Nephron (organoid): ENCODE results near the gene KCNJ4.
"Not testable (repeated sequence)": the region's sequence is repeated elsewhere in the genome, so short reads cannot be mapped to it uniquely, and the experiment has no call there.

Experiments
- H3K27ac Mint-ChIP-seq, 3 experiments: 2 replicates each; pipeline ENCODE4 v1.8.0; 2020; ENCODE audit warnings: mixed read lengths in 3 of 3, mild to moderate bottlenecking in 2 of 3, moderate library complexity in 1 of 3
- H3K27me3 Mint-ChIP-seq: 2 replicates; pipeline ENCODE4 v1.8.0; 2021; ENCODE audit warnings: low read depth, mild to moderate bottlenecking, moderate library complexity, mixed read lengths
- H3K36me3 Mint-ChIP-seq: 2 replicates; pipeline ENCODE4 v1.8.0; 2020; ENCODE audit warnings: low read depth, mixed read lengths
- H3K4me1 Mint-ChIP-seq: 2 replicates; pipeline ENCODE4 v1.8.0; 2020; ENCODE audit warnings: mixed read lengths
- H3K4me3 Mint-ChIP-seq, 3 experiments: 2 replicates each; pipeline ENCODE4 v1.8.0; 2020; ENCODE audit warnings: mild to moderate bottlenecking in 3 of 3, mixed read lengths in 3 of 3, moderate library complexity in 2 of 3
- H3K9me3 Mint-ChIP-seq: 2 replicates; pipeline ENCODE4 v1.8.0; 2020; ENCODE audit warnings: mixed read lengths
- TF ChIP-seq, protein P1 (sequence below), 3 experiments: fragments of 200-600 bp; sonication (generic); IDR thresholded peaks; one replicate each; pipeline ENCODE4 v1.5.0; 2021; ENCODE audit warnings: antibody characterized with exemption in 3 of 3; ENCODE audit not compliant: unreplicated experiment in 3 of 3

Gene KCNJ4

DNA sequence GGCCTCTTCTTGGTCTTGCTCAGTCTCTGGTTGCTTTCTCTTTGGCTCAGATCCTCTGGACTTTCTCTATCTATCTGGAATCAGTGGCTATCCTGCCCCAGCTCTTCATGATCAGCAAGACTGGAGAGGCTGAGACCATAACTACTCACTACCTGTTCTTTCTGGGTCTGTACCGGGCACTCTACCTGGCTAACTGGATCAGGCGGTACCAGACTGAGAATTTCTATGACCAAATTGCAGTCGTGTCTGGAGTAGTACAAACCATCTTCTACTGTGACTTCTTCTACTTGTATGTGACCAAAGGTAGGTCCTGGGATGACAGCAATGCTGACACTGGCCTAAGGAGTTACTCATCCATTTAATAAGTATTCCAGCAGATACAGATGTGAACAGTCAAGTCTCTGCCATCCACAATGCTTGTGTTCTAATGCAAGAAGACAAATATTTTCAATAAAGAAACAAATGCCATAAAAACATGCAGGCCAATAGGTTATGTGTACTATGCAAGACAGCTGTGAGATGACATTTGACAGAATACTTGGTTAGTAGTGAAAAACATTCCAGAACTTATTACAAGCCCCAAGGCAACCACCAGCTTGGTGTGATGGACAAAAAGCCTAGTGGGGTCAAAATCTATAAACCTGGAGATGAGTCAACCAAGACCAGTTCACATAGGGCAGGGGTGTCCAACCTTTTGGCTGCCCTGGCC lies 26.3 kb upstream of the KCNJ4 start:
- Mint-ChIP-seq H3K9me3 (no peaks in the 10 kb centered on the region), H3K36me3 (peaks cover 66% of the 10 kb centered on the region), H3K4me3 (no peak overlapping the region), H3K27ac (peak overlapping the region; percentile 4 to 85 (median 6)), H3K4me1 (no peaks in the 10 kb centered on the region), H3K27me3 (no peaks in the 10 kb centered on the region)
- TF ChIP-seq, protein P1, sequence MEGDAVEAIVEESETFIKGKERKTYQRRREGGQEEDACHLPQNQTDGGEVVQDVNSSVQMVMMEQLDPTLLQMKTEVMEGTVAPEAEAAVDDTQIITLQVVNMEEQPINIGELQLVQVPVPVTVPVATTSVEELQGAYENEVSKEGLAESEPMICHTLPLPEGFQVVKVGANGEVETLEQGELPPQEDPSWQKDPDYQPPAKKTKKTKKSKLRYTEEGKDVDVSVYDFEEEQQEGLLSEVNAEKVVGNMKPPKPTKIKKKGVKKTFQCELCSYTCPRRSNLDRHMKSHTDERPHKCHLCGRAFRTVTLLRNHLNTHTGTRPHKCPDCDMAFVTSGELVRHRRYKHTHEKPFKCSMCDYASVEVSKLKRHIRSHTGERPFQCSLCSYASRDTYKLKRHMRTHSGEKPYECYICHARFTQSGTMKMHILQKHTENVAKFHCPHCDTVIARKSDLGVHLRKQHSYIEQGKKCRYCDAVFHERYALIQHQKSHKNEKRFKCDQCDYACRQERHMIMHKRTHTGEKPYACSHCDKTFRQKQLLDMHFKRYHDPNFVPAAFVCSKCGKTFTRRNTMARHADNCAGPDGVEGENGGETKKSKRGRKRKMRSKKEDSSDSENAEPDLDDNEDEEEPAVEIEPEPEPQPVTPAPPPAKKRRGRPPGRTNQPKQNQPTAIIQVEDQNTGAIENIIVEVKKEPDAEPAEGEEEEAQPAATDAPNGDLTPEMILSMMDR (IDR thresholded peaks at IDR 0.05; ENCODE audit: unreplicated experiment in 3 of 3): no peak

DNA sequence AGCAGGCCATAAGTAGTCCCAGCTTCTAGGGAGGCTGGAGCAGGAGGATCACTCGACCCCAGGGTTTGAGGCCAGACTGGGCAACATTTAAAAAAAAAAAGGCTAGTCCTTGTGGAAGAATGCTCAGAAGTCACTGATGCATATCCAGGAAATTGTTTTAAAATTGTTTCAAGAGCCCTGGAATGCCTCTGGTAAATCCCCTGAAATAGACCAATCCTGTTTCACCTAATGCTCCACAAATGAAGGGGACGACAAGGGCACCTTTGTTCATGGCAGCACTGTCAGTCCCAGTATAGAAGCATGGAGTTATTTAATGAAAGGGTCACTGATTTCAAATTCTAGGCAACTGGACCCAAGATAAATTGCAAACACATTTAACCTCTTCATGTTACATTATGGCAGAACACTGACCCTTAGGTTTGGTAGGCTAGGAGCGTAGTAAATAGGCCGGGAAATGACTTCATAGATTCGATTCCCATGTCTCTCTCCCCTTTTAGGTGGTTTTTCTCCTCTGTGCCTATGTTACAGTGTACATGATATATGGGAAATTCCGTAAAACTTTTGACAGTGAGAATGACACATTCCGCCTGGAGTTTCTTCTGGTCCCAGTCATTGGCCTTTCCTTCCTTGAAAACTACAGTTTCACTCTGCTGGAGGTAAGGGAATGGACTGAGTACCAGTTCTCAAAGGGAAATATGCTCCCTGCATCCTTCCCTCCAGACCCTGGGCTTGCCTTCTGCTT lies 24.3 kb upstream of the KCNJ4 start:
- Mint-ChIP-seq H3K4me3 (no peak overlapping the region), H3K4me1 (no peaks in the 10 kb centered on the region), H3K9me3 (no peaks in the 10 kb centered on the region), H3K27ac (peak overlapping the region in 2 of 3 experiments; percentile 3 to 68), H3K36me3 (peaks cover 47% of the 10 kb centered on the region), H3K27me3 (no peaks in the 10 kb centered on the region)
- TF ChIP-seq, protein P1 (IDR thresholded peaks at IDR 0.05; ENCODE audit: unreplicated experiment in 3 of 3): no peak

DNA sequence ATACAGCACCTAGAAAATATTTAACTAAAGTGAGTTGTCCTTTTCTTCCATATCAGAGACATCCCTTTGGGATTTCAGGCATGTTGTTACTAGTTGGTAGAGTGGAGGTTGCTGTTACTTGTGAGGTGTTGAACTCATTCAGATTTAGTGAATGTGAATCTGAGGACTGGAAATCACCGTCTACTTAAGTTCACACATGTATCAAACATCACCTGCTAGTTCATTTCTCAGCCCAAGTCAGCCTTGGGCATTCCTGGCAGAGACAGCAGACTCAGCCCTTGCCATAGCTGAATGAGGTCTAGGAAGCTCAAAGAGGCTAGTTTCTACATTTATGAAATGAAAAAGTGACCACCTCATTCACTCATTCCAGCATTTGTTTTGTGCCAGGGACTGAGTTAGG lies 22.6 kb upstream of the KCNJ4 start:
- Mint-ChIP-seq H3K9me3 (no peaks in the 10 kb centered on the region), H3K36me3 (peaks cover 30% of the 10 kb centered on the region), H3K27me3 (no peaks in the 10 kb centered on the region), H3K27ac (peak overlapping the region; percentile 3 to 83 (median 40)), H3K4me1 (no peaks in the 10 kb centered on the region), H3K4me3 (no peak overlapping the region)
- TF ChIP-seq, protein P1 (IDR thresholded peaks at IDR 0.05; ENCODE audit: unreplicated experiment in 3 of 3): no peak

DNA sequence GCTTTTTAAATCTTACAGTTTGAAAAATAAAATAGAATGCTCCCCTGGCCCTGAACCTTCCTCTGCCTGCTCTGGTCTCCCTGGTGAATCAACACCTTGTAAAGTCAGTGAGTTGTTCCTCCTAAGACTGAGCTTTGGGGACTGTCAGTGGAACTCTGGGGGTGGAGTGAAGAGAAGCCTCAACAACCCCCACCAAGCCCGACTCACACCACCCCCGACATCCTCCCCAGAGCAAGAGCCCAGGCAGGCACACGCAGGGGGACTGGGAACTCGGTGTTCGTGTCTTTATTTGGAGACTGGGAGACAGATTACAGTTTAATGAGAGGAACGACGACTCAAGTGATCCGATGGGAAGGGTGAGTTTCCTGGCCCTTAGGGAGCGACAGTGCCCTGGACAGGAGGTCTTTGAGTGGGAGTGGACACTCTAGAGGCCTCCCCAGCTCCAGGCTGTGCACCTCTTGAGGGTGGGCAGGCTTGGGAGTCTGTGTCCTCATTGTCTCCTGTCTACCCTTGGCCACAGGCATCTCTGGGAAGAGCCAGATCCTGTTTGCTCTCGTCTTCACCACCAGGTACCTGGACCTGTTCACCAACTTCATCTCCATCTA lies 19.1 kb upstream of the KCNJ4 start:
- no peaks in the 10 kb centered on the region for H3K4me1 Mint-ChIP-seq
- H3K4me3 Mint-ChIP-seq: no peak overlapping the region
- no peaks in the 10 kb centered on the region for H3K9me3 Mint-ChIP-seq
- H3K27ac Mint-ChIP-seq: no peak overlapping the region
- H3K36me3 Mint-ChIP-seq: peaks cover 7% of the 10 kb centered on the region
- TF ChIP-seq, protein P1 (IDR thresholded peaks at IDR 0.05; ENCODE audit: unreplicated experiment in 3 of 3): no peak
- H3K27me3 Mint-ChIP-seq: no peaks in the 10 kb centered on the region

DNA sequence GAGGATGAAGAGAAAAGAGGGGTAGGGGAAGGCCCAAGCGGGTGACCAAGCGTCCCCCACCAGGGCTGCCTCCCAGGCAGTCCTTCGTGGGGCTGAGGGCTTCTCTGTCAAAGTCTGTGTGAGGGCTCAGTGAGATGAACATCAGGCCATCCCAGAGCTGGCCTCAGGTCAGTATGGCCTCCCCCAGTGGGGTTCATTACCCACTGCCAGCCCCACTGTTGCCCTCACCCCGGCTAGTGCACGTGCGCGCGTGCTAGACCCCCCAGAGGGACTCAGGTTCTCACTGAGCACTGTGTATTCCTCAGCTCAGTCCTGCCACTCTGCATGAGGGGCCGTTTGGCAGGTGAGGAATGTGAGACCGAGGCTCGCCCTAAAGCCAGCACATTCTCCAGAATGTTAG lies 16.2 kb upstream of the KCNJ4 start:
- no peaks in the 10 kb centered on the region for H3K36me3 Mint-ChIP-seq
- H3K27me3 Mint-ChIP-seq: peaks cover 8% of the 10 kb centered on the region
- H3K9me3 Mint-ChIP-seq: no peaks in the 10 kb centered on the region
- H3K4me3 Mint-ChIP-seq: no peak overlapping the region
- no peak overlapping the region for H3K27ac Mint-ChIP-seq
- TF ChIP-seq, protein P1 (IDR thresholded peaks at IDR 0.05; ENCODE audit: unreplicated experiment in 3 of 3): no peak
- no peaks in the 10 kb centered on the region for H3K4me1 Mint-ChIP-seq

DNA sequence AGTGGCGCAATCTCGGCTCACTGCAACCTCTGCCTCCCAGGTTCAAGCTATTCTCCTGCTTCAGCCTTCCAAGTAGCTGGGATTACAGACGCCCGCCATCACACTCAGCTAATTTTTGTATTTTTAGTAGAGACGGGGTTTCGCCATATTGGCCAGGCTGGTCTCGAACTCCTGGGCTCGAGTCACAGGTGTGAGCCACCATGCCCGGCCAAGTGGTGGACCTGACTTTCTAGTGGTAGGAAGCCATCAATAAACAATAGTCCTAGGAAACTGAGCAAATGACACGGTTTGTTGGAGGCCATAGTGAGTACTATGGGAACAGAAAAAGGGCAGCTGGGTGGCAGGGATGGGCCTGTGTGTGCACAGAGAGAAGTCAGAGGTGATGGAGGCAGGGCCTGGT lies 15.2 kb upstream of the KCNJ4 start:
- H3K36me3 Mint-ChIP-seq, H3K9me3 Mint-ChIP-seq, H3K4me1 Mint-ChIP-seq, H3K27ac Mint-ChIP-seq: not testable (repeated sequence)
- H3K27me3 Mint-ChIP-seq: peaks cover 11% of the 10 kb centered on the region
- peak overlapping the region; percentile 27 to 68 (median 57) for H3K4me3 Mint-ChIP-seq
